SK-N-MC (cell line): ENCODE results near the gene FGF14.

ENCODE experiments used
- EZH2 ChIP-seq: fragments of 200-600 bp; sonication (generic); IDR thresholded peaks from one replicate; pipeline ENCODE4 v1.6.1; 2017; ENCODE audit warnings: antibody characterized with exemption
- POLR2AphosphoS5 ChIP-seq: IDR thresholded peaks from 2 replicates; pipeline ENCODE4 v1.6.1; 2012; ENCODE audit warnings: mild to moderate bottlenecking, low read depth, low read length, borderline replicate concordance

DNA sequence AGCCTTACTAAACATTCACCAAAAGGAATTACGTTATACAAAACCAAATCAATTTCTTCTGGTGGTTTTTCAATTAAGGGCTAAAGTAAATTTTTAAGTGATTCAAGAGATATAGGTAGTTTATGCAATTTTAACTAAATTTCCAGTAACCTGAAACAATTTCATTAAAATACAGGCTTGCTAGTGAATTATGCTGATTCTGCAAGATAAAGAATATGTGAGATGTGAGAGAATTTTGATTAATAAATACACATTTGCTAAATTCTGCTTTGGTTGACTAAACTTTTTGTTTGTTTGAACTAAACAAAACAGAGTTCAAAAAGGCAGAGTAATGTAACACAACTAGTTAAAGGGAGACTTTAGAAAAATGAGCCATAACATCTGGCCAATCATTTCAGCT lies 27.1 kb downstream of the FGF14 start:
- TF ChIP-seq POLR2AphosphoS5 = no peak
- no peak for TF ChIP-seq EZH2
